Measurements from ENCODE around the gene ALKBH4. TPM values are rescaled to one million over a fixed set of nuclear protein-coding genes. Genes with fewer than 3 reads are reported as not detected.

ALKBH4 gene
- polyA plus RNA-seq, 1 donor from 2014 or later, result 27.2 TPM

DNA sequence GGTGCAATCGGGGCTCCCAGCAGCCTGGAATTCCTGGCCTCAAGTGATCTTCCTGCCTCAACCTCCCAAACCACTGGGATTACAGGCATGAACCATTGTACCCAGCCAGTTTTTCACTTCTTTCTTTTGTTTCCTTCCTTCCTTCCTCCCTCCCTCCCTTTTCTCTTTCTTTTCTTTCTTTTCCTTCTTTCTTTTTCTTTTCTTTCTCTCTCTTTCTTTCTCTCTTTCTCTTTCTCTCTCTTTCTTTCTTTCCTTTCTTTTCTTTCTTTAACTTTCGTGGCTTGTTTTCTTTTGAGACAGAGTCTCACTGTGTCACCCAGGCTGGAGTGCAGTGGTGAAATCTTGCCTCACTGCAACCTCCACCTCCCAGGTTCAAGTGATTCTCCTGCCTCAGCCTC is 19.0 kb downstream of the ALKBH4 start:
- no peaks in the 10 kb centered on the region for H3F3A ChIP-seq (ENCODE audit: insufficient read depth, low read length, poor library complexity, severe bottlenecking)
- no peak overlapping the region for H3K9ac ChIP-seq (ENCODE audit: low read length)
- no peak overlapping the region for H3K27ac ChIP-seq (ENCODE audit: low read length)
- H3K36me3 ChIP-seq (ENCODE audit: insufficient read depth, low read length), result no peaks in the 10 kb centered on the region
- no peak overlapping the region for H2AFZ ChIP-seq (ENCODE audit: low read depth, low read length)
- no peaks in the 10 kb centered on the region for H3K9me3 ChIP-seq (ENCODE audit: low read length)
- no peak overlapping the region for H3K4me3 ChIP-seq (ENCODE audit: low read length)
- H3K9me2 ChIP-seq (ENCODE audit: insufficient read depth, low read length), result no peaks in the 10 kb centered on the region
- TF ChIP-seq REST (IDR thresholded peaks at IDR 0.05; ENCODE audit: borderline replicate concordance), result no peak
- no peak for TF ChIP-seq MXI1 (conservative IDR thresholded peaks at IDR 0.05; ENCODE audit: poor library complexity, severe bottlenecking)
- TF ChIP-seq EP300 (conservative IDR thresholded peaks at IDR 0.05; ENCODE audit: poor library complexity, severe bottlenecking), result no peak
- no peak for TF ChIP-seq SMC3 (conservative IDR thresholded peaks at IDR 0.05; ENCODE audit: poor library complexity)
- no peak for TF ChIP-seq RAD21 (conservative IDR thresholded peaks at IDR 0.05)
- no peak for TF ChIP-seq POLR2AphosphoS5 (IDR thresholded peaks at IDR 0.05)
- TF ChIP-seq EZH2 (IDR thresholded peaks at IDR 0.05; ENCODE audit: borderline replicate concordance, insufficient read depth, low read length, poor library complexity, severe bottlenecking), result no peak
- no peak overlapping the region for H3K4me2 ChIP-seq (ENCODE audit: low read length)
- H3K79me2 ChIP-seq (replicated peaks; ENCODE audit: insufficient read depth, low read length), result no peaks in the 10 kb centered on the region
- H4K20me1 ChIP-seq (ENCODE audit: insufficient read depth), result no peaks in the 10 kb centered on the region
- no peaks in the 10 kb centered on the region for H3K27me3 ChIP-seq (ENCODE audit: insufficient read depth, low read depth, low read length)

DNA sequence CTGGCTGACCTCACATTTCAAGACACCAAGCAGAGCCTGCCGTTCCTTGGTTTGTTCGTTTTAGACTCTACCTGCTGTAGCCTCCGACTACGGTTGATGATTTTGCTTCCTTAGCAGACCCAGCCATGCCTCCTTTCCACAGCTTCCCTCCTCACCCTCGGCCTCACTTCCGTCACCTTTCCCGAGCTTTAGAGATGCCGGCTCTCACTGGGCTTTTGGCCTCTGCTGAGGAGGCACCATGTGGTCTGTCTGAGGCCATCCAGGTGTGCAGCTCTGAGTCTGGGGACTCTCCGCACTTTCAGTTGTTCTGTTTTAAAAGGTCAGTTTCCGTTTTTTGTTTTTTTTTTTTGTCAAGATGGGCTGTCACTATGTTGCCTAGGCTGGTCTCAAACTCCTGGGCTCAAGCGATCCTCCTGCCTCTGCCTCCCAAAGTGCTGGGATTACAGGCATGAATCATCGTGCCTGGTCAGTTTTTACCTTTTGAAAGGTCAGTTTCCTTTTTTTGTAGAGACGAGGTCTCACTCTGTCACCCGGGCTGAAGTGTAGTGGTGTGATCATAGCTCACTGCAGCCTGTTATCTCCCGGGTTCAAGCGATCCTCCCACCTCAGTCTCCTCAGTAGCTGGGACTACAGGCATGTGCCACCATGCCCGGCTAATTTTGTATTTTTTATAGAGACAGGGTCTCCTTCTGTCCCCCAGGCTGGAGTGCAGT is 19.5 kb downstream of the ALKBH4 start:
- Histone ChIP-seq H3K4me3 (ENCODE audit: low read length) (no peak overlapping the region), H3K36me3 (ENCODE audit: insufficient read depth, low read length) (no peaks in the 10 kb centered on the region), H3K27ac (ENCODE audit: low read length) (no peak overlapping the region), H3F3A (ENCODE audit: insufficient read depth, low read length, poor library complexity, severe bottlenecking) (no peaks in the 10 kb centered on the region), H3K27me3 (ENCODE audit: insufficient read depth, low read depth, low read length) (no peaks in the 10 kb centered on the region), H3K9me2 (ENCODE audit: insufficient read depth, low read length) (no peaks in the 10 kb centered on the region), H2AFZ (ENCODE audit: low read depth, low read length) (no peak overlapping the region), H3K9me3 (ENCODE audit: low read length) (no peaks in the 10 kb centered on the region), H3K79me2 (replicated peaks; ENCODE audit: insufficient read depth, low read length) (no peaks in the 10 kb centered on the region), H4K20me1 (ENCODE audit: insufficient read depth) (no peaks in the 10 kb centered on the region), H3K4me2 (ENCODE audit: low read length) (no peak overlapping the region), H3K9ac (ENCODE audit: low read length) (no peak overlapping the region)
- no peak for TF ChIP-seq POLR2AphosphoS5 (IDR thresholded peaks at IDR 0.05)
- no peak for TF ChIP-seq EP300 (conservative IDR thresholded peaks at IDR 0.05; ENCODE audit: poor library complexity, severe bottlenecking)
- TF ChIP-seq REST (IDR thresholded peaks at IDR 0.05; ENCODE audit: borderline replicate concordance), result no peak
- no peak for TF ChIP-seq CTCF (IDR thresholded peaks at IDR 0.05; ENCODE audit: poor library complexity, severe bottlenecking)
- no peak for TF ChIP-seq EZH2 (IDR thresholded peaks at IDR 0.05; ENCODE audit: borderline replicate concordance, insufficient read depth, low read length, poor library complexity, severe bottlenecking)
- TF ChIP-seq TAF1 (IDR thresholded peaks at IDR 0.05; ENCODE audit: low read depth), result no peak
- TF ChIP-seq SMC3 (conservative IDR thresholded peaks at IDR 0.05; ENCODE audit: poor library complexity), result no peak
- no peak for TF ChIP-seq RAD21 (conservative IDR thresholded peaks at IDR 0.05)
- no peak for TF ChIP-seq MXI1 (conservative IDR thresholded peaks at IDR 0.05; ENCODE audit: poor library complexity, severe bottlenecking)
